ENCODE data around the gene SEMA4D. TPM values are rescaled to one million over a fixed set of nuclear protein-coding genes. Genes with fewer than 3 reads are reported as not detected.

SEMA4D gene, protein sequence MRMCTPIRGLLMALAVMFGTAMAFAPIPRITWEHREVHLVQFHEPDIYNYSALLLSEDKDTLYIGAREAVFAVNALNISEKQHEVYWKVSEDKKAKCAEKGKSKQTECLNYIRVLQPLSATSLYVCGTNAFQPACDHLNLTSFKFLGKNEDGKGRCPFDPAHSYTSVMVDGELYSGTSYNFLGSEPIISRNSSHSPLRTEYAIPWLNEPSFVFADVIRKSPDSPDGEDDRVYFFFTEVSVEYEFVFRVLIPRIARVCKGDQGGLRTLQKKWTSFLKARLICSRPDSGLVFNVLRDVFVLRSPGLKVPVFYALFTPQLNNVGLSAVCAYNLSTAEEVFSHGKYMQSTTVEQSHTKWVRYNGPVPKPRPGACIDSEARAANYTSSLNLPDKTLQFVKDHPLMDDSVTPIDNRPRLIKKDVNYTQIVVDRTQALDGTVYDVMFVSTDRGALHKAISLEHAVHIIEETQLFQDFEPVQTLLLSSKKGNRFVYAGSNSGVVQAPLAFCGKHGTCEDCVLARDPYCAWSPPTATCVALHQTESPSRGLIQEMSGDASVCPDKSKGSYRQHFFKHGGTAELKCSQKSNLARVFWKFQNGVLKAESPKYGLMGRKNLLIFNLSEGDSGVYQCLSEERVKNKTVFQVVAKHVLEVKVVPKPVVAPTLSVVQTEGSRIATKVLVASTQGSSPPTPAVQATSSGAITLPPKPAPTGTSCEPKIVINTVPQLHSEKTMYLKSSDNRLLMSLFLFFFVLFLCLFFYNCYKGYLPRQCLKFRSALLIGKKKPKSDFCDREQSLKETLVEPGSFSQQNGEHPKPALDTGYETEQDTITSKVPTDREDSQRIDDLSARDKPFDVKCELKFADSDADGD
- 1.3 and 1.8 TPM in 2 replicates for total RNA-seq

DNA sequence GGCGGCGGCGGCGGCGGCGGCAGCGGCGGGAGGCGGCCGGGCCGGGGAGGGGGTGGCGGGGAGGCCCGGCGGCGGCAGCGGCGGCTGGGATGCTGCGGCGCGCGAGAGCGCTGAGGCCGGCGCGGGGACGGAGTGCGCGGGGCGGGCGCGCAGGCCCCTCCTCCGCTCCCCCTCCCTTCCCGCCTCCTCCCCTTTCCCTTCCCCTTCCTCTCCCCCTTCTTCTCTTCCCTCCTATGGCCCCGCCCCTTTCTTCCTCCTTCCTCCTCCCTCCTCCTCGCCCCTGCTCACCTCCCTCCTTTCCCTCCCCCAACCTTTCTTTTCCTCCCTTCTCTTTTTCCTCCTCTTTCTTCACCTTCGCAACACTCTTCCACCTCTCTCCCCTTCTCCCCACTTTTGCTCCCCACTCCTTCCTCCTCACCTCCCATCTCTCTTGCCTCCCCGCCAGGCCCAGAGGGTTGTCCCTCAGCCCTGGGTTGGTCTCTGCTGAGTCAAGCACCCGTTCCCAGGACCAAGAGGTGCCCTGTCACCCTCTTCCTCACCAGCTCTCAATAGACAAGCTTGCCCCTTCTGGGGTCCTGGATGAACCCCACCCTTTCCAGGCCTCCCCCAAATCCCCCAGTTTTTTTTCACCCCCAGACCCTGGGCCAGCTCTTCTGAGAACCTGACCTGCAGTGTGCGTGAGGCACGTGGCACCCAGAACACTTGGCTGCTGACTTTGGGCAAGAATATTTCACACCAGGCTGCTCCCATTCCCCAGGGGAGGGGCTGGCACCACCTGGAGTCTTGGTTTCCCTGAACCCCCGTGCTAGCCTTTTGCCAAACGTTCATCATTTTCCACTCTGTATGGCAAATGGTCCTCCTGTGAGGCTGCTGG lies at the start of gene SEMA4D:
Gene SEMA4D, minus strand, starts transcription at position 136 of the 874 bp plus-strand sequence. CDS start 92,657 bp downstream, outside the sequence.

DNA sequence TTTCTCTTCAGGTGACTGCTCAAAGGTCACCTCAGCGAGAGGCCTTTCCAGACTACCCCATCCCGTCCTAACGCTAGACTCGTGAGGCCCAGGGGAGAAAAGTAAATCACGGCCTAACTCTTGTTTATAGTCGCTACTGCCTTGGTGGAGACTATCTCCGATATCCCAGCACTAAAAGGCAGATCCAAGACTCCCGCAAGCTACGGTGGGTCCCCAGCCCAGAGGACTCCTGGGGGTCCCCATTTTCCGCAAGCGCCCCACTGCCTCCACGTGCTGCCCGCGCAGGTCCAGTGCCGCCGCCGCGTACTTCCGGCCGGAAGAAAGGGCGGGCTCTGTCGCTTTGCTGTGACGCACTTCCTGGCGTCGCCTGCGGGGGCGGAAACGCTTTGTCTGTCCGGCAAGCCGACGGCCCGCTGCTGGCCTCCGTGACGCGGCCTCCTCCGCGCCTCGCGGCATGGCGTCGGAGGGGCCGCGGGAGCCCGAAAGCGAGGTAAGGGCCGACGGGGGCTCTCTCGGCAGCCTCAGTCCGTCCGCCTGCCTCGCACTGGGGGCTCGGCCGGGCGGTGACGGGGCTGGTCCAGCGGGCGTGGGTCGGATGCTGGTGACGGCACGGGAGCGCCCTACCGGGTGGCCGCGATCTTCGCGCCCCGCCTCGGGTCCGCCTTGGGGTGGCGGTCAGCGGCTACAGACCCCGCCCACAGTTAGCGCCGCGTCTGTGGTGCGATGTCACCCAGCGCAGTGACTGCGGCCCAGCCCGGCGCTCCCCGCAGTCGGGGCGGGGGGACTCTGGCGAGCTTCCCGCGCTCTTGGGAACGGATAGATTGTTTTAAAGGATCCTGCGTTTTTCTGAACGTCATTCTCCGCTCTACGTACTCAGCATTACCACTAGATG lies 179.5 kb downstream of the SEMA4D start, which contains the start of gene SECISBP2:
Gene SECISBP2, plus strand, starts transcription at position 378 of the 892 bp plus-strand sequence. Its CDS starts 77 bp downstream, at position 455.

Other genes starting within 250 kb of the SEMA4D start
- 253 and 316 TPM in 2 replicates for gene CKS2, start 186.9 kb downstream of the SEMA4D start, total RNA-seq
- gene SECISBP2, start 179.6 kb downstream of the SEMA4D start, total RNA-seq, result 19.6 and 23.8 TPM in 2 replicates
- gene GADD45G, start 106.9 kb upstream of the SEMA4D start, total RNA-seq, result 0.33 and 0.54 TPM in 2 replicates